ENCODE results near the gene GUCA2B.

GUCA2B gene

GRCh38 chr1:42152907-42153600 lies at the start of gene GUCA2B:
Gene GUCA2B (plus strand): TSS chr1:42153410. CDS start chr1:42153451, 41 bp downstream.
- no peak for DNase-seq (ENCODE audit: low read depth)

DNA sequence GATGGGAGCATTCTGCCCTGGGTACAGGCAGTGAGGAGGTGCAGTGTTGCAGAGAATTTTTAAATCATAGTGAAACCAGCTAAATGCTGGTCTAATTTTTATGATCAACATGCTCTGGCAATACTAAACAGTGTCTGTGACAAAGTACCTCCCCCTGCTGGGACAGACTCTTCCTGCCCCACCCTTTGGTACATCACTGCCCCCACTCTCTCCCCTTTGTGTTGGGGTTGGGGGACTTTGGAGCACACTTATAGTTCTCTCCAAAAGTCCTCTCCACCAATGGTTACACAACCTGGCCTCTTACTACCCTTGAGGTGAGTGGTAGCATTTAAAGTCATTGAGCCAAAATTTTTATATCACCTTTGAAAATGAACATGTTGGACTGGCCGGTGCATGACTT lies 48.2 kb upstream of the GUCA2B start:
- DNase-seq (ENCODE audit: low read depth), result no peak

GRCh38 chr1:42108309-42108708 lies 44.9 kb upstream of the GUCA2B start:
- DNase-seq (ENCODE audit: low read depth), result no peak

GRCh38 chr1:42109600-42109999 lies 43.6 kb upstream of the GUCA2B start:
- DNase-seq (ENCODE audit: low read depth), result no peak

- DNase-seq (ENCODE audit: low read depth), result no peak
Measured at GRCh38 chr1:42114229-42114628, 39.0 kb upstream of the GUCA2B start.

DNA sequence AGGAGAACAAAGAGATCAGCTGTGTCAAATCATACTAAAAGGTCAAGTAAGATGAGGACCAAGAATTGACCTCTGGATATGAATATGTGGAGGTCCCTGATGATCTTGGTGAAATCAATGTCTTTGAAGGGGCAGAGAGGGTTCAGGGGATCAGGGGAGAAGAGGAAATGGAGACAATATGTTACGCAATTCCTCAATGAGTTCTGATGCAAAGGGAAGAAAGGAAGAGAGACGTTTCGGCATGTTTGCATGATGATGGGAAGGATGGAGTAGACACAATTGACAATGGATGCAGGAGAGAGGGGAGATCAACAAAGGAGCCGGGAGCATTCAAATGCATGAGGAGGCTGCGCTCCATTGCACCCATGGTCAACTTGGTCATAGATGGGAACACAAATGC lies 36.0 kb upstream of the GUCA2B start:
- DNase-seq (ENCODE audit: low read depth), result no peak

- no peak for DNase-seq (ENCODE audit: low read depth)
Measured at GRCh38 chr1:42118125-42118524, 35.1 kb upstream of the GUCA2B start.

- DNase-seq (ENCODE audit: low read depth), result no peak
Measured at GRCh38 chr1:42122408-42122807, 30.8 kb upstream of the GUCA2B start.

- DNase-seq (ENCODE audit: low read depth), result no peak
Measured at GRCh38 chr1:42125552-42125951, 27.7 kb upstream of the GUCA2B start.

- no peak for DNase-seq (ENCODE audit: low read depth)
Measured at GRCh38 chr1:42127767-42128166, 25.4 kb upstream of the GUCA2B start.

GRCh38 chr1:42128499-42128898 lies 24.7 kb upstream of the GUCA2B start:
- no peak for DNase-seq (ENCODE audit: low read depth)

DNA sequence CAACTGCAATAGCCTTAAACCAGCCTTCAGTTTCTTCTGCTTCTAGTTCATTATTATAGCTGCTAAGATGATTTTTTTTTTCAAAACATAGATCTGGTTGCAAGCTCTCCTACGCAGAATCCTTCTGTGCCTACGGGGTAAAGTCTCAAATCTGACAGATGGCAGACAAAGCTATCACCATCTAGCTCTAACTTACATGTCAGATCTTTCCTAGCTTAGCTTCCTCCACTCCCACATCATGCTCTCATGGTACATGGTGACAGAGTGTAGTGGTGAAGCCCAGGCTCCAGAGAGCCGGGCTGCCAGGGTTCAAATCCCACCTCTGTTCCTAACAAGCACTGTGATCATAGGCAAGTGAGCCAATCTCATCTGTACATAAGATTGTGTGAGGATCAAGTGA lies 24.2 kb upstream of the GUCA2B start:
- DNase-seq (ENCODE audit: low read depth), result no peak

DNA sequence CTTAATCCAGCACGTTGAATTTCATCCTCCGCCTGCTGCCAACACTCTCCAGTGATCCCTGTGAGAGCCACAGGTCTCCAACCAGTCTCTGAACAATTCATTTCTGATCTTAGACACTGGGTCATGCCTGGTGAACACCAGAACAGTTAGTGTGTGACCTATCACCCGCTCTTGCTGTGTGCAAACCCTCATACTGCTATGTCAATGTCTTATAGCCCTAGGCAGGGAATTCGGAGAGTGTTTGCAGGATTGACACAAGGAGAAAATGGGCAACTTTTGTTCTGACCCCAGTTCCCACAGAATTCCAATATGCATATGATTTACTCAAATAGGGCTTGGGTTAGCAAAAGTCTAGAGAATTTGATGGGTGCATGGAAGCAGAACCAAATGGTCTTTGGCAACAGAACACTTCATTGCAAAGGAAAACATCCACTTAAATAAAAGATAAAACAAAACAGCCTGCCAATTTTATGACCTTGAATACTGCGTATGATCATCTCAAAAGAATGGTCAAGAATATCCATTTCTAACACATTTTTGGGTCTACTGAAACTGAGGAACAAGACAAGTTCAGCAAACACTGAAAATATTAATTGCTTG lies 23.0 kb upstream of the GUCA2B start:
- DNase-seq (ENCODE audit: low read depth), result no peak

GRCh38 chr1:42133390-42133789 lies 19.8 kb upstream of the GUCA2B start:
- DNase-seq (ENCODE audit: low read depth), result no peak

DNA sequence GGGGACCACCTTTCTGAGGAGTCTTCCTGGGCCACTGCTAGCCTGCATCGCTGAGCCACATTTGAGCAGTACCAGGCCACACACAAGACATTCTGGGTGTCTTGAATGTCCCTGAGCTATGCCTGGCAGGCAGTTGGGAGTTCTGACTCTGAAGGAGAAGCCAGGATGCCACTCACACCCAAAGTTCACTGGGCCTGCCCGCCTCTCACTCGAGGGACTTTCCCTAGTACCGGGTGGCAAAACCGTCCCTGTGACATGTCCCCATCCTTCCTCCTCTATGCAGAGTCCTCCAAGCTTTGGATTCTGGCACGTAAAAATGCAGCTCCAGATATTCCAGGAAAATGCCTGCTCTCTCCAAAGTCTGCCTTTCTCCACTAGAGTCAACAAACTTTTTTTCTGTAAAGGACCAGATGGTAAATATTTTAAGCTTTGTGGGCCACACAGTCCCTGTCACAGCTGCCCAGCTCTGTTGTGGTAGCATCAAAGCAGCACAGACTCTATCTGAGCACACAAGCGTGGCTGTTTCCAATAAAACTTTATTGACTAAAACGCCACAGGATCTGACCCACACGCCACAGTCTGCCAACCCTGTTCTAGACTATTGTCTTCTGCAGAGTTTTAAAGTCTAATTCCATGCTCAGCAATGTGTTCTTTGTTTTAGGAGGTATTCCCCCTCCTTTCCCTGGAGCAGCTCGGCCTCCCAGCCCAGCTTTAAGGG lies 19.2 kb upstream of the GUCA2B start:
- DNase-seq (ENCODE audit: low read depth), result no peak

DNA sequence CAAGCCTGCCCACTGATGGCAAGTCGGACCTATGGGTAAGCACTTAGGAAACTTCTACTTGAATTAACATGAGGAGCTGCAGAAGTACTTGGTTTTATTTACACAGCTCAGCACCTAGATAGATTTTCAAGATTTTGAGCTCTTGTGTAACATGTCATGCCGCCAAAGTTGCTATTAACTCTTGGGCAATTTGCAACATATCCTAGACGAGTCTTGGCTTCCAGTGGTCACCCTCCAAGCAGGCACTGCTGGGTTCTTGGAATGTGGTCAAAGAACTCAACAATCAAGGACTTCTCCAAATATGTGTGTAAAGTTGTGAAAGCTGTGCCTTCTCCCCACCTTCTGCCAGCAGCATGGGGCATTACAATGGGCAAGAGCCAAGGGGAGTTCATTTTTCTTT lies 17.8 kb upstream of the GUCA2B start:
- DNase-seq (ENCODE audit: low read depth), result no peak

DNA sequence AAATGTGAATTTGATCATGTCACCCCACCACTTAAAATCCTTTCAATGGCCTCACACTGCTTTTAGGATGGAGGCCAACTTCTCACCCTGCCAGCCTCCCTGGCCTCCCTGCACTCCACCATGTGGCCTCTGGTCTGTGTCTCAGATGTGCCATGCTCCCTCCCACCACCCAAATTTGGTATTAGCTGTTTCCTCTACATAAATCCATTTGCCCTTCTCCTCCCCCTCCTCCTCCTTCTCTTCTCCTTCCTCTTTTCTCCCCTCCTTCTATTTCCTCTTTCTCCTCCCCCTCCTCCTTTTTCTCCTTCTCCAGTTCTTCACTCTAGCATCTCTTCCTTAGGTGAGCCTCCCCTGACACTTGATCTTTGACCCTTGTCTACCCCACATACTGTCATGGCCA lies 16.7 kb upstream of the GUCA2B start:
- no peak for DNase-seq (ENCODE audit: low read depth)

- no peak for DNase-seq (ENCODE audit: low read depth)
Measured at GRCh38 chr1:42137766-42138165, 15.4 kb upstream of the GUCA2B start.

DNA sequence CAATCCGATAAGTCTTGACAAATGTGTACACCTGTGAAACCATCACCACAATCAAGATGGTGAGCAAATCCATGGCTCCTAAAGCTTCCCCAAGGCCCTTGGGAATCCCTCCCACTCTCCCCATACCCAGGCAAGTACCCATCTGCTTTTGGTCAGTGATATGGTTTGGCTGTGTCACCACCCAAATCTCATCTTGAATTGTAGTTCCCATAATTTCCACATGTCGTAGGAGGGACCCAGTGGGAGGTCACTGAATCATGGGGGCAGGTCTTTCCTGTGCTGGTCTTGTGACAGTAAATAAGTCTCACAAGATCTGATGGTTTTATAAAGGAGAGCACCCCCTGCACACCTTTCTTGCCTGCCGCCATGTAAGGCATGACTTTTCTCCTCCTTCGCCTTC lies 14.6 kb upstream of the GUCA2B start:
- DNase-seq (ENCODE audit: low read depth), result no peak

- no peak for DNase-seq (ENCODE audit: low read depth)
Measured at GRCh38 chr1:42139444-42139843, 13.8 kb upstream of the GUCA2B start.

- no peak for DNase-seq (ENCODE audit: low read depth)
Measured at GRCh38 chr1:42140191-42140590, 13.0 kb upstream of the GUCA2B start.

DNA sequence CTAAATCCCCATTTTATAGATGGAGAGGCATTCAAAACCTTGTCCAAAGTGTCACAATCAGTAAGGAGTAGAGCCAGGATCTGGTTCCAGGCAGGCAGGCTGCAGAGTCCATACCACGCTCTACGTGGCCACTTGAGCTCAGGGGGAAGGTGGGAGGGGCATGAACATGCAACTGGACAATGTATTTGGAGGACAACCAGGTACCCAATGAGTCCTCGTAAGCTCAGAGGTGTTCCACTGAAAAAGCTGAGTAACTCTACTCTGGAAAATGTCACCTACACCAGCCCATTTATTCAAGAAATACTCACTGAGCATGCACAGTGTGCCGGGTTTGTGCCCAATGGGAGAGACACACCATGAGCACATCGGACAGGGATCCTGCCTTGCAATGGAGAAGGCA lies 11.2 kb upstream of the GUCA2B start:
- no peak for DNase-seq (ENCODE audit: low read depth)

DNA sequence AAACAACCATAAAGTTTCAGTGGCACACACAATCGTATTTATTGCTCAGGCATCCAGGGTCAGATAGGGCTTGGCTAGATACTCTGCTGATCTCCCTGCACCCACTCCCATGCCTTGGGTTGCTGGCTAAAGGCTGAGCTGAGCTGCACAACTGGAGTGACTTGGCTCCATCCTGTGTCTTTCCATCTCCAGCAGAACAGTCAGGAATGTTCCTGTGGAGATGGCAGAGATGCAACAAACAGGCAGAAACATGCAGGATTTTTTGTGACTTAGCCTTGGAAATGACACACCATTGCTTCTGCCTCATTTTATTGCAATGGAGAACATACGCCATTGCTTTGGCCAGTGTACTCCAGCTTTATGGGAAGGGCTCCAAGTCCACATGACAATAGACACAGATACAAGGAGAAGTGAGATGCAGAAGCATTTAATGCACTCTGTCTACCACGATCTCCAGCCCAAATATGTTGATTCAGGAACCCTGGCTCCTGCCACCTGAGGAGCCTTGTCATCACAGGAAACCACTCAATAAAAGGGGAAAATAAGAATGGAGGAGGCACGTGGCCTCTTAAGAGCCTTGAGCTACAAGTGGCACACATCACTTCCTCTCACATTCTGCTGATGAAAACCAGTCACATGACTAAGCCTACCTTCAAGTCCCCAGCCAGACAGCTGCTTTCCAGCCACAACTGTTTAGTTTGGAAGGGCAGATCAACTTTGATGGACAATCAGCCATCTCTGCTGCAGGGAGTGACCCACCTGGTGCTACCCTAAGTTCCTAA lies 10.1 kb upstream of the GUCA2B start:
- no peak for DNase-seq (ENCODE audit: low read depth)
